Measurements from ENCODE around the gene RYR2.
"Not testable (repeated sequence)": the region's sequence is repeated elsewhere in the genome, so short reads cannot be mapped to it uniquely, and the experiment has no call there.

Gene RYR2

DNA sequence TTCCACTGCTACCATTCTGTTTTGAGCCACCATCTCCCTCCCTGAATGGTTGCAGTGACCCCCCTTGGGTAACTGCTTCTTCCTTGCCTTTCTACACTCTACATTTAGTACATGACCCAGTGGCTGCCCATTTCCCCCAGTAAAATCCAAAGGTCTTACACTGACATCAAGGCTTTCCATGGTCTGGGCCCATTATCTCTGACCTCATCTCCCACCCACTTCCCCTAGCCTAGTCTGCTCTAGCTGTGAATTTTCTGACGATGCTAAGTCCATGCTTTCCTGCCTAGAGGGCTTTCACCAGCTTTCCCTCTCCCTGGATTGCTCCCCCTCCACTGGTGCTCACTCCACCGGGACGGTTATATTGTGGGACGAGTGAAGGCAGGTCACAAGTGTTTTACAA, 219.2 kb downstream of the RYR2 start:
- DNase-seq (ENCODE audit: low read depth) = no peak

DNA sequence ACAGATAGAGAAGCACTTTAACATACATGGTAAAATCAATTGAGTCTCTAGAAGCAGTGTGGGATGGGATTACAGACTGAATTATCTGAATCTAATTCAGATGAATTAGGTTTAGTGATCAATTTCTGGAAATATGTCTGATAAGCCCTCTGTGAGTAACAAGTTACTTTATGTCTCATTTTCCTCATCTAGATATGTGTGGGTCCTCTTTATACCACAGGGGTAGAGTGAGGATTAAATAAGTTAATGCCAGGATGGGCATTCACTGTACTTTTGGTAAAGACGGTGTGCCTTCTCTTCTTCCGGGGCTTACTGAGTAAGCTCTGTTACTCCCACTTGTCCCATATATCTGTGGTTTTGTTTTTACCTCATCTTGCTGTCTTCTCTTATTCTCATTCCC, 225.8 kb downstream of the RYR2 start:
- no peak for DNase-seq (ENCODE audit: low read depth)

DNA sequence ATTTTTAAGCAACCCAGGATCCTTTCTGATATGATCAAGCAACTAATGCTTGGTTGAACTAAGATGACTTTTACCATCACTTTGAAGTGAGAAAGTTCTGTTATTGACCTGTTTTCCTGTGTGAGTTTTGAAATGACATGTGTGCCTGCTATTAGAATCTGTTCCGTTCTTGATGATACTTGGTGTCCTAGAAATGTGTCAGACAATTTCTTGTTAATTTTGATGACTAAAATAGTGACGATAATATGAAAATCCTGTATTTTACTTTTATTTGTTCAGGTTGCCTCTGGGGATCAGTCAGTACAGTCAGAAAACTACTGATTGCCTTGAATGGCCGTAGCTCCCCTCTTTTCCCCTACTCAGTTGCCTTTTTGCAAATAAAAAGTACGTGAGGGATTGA, 228.0 kb downstream of the RYR2 start:
- no peak for DNase-seq (ENCODE audit: low read depth)

DNA sequence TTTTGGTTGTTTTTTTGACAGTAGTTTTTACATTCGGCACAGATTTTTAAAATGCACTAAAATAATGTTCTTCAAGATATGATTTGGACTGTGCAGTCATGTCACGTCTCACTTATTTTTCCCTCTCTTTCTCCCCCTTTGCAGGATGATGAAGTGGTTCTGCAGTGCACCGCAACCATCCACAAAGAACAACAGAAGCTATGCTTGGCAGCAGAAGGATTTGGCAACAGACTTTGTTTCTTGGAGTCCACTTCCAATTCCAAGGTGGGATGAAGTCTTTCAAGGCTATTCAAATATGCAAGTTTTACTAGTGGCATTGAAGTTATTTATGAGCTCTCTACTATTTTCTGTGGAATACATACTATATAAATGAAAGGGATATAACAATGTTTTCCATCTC, 228.4 kb downstream of the RYR2 start:
- no peak for DNase-seq (ENCODE audit: low read depth)

DNA sequence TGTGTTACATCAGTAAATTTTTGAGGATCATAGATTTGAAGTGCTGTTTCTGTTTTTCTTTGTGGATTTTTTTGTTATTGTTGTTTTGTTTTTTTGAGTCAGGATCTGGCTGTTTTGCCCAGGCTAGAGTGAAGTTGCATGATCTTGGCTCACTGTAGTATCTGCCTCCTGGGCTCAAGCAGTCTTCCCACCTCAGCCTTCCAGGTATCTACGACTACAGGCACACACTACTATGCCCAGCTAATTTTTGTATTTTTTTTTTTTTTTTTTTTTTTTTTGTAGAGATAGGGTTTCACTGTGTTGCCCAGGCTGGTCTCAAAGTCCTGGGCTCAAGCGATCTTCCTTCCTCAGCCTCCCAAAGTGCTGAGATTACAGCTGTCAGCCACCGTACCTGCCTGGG, 236.0 kb downstream of the RYR2 start:
- DNase-seq (ENCODE audit: low read depth) = not testable (repeated sequence)

DNA sequence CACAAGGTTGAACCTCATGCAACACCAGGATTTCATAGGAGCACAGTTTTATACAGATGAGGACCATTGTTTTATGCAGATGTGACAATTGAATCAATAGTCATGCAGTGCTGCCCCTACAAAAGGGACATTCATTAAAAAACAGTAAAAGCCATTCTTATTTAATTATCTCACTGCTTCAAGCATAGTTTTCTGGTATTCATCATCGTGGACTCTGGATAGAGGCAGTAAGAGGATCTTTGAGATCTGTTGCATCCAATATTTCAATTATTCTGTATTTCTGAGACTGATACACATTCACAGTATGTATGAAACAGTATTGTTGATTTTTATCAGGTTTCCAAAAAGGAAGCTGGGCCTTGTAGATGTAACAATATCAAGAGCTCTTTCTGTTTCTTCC, 237.6 kb downstream of the RYR2 start:
- no peak for DNase-seq (ENCODE audit: low read depth)

DNA sequence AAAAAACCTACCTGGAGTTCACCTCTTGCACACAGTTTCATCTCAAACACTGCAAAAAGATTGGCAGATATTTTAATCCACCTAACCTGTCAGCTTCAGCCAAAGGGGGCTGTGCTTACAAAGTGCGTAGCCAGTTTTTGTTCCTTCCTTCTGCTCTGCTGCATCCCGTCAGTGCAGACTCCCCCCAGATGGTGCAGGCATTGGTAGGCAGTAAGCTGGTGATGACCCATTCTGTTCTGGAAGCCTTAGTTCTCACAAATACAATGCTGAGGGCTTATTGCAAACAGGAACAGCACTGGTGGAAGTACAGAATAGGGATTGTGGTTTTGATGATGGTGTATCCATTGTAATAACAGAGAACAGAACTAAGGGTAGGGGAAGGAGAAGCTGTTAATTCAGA, 239.5 kb downstream of the RYR2 start:
- no peak for DNase-seq (ENCODE audit: low read depth)

DNA sequence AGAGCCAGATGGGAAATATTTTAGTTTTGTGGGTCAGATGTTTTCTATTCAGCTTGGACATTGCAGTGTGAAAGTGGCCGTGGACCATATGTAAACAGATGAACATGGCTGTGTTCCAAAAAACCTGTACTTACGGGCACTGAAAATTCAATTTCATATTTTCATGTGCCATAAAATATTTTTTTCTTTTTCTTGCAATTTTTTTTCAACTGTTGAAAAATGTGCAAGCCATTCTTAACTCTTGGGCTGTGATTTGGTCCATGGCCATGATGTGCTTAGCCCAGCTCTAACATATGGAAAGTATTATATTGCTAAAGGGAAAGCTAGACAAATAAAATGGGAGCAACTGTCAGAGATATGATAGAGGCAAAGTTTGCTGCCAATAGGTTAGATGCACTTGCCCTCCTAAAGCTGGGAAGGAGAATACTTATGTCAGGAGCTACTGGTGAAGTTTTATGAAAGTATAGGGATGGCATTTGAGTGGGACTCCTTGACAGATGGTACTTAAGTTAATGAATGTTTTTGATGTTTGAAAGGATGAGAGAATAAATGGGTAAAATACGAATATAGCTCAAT, 240.3 kb downstream of the RYR2 start:
- DNase-seq (ENCODE audit: low read depth) = no peak

DNA sequence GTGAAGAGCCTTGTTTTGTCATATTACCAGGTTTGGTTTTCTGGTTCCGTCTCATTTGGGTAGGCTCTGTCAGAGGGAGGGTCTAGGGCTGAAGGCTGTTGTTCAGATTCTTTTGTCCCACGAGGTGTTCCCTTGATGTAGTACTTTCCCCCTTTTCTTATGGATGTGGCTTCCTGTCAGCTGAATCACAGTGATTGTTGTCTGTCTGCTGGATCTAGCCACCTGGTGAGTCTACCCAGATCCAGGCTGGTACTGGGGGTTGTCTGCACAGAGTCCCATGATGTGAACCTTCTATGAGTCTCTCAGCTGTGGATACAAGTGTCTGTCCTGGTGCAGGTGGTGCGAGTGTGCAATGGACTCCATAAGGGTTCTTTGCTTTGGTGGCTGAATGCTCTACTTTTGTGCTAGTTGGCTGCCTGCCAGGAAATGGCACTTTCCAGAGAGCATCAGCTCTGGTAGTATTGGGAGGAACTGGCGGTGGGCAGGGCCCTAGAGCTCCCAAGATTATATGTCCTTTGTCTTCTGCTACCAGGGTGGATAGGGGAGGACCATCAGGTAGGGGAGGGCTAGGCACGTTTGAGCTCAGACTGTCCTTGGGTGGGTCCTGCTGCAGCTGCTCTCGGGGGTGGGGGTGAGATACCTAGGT, 246.0 kb downstream of the RYR2 start:
- DNase-seq (ENCODE audit: low read depth) = no peak

DNA sequence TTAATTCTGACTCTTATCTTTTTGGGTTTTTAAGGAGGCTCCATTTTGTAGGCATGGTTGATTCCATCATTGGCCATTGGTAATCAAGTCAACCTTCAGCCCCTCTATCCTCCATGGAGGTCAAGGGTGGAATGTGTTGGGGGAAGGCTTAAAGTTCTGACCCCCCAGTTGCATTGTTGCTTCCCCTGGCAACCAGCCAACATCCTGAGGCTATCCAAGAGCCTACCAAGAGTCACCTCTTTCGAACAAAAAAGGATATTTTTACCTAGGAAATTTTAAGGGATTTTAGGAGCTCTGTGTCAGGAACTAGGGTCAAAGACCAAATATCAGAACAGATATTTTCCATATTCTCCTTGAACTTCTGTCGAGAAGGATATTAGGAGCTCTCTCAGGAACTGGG, 251.8 kb downstream of the RYR2 start:
- DNase-seq (ENCODE audit: low read depth) = no peak

DNA sequence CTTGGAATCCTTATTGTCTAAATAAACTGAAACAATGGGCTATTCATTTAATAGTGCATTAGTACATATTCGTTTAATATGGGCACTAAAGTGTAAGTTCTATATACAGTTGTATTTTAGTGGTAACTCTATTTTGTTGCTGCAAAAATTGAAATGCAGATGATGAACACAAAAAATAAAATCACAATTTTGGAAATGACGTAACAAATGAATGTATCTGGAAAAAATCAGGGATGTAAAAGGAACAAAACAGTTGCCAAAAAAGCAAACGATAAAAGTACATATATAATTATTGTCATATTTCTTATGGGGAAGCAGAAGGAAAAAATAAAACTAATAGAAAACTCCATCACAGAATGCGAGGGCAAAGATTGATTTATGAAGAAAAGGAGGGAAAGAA, 254.9 kb downstream of the RYR2 start:
- no peak for DNase-seq (ENCODE audit: low read depth)

DNA sequence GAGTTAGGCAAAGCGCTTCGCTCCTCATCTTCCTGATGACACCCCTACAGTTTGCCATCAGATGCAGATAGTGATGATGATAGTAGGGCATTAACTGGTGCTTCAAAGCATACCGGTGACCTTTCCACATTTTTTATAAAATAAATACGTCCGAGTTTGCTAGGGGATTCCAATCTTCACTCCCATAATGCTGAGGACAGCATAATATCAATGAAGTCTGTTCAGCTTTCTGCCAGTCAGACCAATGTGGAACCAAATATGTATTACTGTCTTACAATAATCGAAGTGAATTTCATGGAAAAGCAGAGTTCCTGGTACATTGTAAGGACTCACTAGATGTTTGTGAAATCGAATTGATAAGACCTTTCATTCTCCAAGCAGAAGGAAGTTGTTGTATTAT, 258.7 kb downstream of the RYR2 start:
- DNase-seq (ENCODE audit: low read depth) = no peak

DNA sequence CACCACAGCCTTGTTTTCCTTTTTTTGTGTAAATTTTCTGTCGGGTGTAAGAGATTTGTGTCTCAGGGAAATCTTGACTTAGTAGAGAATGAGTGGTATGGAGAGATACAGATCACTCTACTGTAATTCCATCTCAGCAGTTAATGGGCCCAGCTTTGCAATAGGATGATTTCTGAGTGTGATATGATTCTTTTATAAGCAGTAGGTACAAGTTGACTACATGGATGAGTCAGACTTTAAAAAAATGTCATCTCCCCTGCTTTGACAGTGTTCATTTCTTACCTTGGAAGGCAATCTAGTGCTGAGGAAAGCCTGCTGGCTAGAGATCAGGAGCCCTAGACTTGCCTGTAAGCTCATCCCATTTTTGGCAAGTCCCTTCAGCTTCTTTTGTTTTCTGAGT, 261.9 kb downstream of the RYR2 start:
- no peak for DNase-seq (ENCODE audit: low read depth)

DNA sequence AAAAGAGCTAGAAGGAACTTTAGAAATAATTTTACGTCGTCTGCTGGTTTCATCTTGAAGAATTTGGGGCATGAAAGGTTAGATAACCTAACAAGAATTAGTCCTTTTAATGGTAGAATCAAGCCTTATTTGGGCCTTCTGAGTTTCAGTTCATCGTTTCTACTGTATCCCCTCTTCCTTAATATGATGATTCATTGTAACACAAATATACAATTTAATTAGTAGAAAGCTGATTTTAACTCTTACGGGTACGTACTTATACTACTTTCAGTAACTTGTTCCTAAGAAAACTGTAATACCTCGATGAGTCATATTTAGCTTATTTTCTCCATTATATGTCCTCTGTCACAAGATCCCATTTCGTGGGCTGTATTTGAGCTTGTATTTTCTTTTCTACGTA, 264.7 kb downstream of the RYR2 start:
- DNase-seq (ENCODE audit: low read depth) = no peak

DNA sequence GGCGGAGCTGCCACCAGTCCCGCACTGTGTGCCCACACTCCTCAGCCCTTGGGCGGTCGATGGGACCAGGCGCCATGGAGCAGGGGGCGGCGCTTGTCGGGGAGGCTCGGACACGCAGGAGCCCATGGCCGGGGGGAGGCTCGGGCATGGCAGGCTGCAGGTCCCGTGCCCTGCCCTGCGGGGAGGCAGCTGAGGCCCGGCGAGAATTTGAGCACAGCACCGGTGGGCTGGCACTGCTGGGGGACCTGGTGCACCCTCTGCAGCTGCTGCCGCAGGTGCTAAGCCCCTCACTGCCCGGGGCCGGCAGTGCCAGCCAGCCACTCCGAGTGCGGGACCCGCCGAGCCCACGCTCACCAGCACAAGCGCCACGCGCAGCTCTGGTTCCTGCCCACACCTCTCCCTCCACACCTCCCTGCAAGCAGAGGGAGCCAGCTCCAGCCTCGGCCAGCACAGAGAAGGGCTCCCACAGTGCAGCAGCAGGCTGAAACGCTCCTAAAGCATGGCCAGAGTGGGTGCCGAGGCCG, 267.7 kb downstream of the RYR2 start:
- DNase-seq (ENCODE audit: low read depth) = no peak

DNA sequence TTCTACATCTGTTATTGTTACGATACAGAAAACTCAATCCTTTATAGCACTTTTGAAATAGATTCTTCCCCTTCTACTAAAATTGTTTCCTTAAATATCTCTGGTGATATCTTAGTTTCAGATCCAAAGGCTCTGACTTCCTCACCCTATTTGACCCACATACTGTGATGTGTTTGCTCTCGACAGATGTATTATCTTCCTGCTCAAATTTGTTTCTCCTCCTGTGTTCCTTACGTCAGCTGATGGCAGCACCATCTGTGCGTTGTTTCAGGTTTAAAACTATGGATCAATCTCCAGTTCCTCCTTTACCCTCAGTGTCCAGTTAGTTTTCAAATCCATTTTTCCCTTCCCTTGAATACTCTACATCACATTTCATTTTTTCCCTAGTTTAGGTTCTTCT, 274.4 kb downstream of the RYR2 start:
- DNase-seq (ENCODE audit: low read depth) = no peak

DNA sequence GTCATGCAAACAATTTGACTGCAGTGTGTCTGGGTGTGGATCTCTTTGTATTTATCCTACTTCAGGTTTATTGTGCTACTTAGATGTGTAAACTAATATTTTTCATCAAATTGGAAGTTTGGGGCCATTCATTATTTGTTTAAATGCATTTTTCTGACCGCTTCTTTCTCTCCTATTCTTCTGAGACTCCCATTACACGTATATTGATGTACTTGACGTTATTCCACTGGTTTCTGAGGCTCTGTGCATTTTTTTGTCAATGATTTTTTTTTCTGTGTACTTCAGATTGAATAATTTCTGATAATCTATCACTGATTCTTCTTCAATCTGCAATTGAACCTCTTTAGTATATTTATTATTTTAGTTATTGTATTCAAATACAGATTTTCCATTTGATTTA, 276.8 kb downstream of the RYR2 start:
- DNase-seq (ENCODE audit: low read depth) = no peak

DNA sequence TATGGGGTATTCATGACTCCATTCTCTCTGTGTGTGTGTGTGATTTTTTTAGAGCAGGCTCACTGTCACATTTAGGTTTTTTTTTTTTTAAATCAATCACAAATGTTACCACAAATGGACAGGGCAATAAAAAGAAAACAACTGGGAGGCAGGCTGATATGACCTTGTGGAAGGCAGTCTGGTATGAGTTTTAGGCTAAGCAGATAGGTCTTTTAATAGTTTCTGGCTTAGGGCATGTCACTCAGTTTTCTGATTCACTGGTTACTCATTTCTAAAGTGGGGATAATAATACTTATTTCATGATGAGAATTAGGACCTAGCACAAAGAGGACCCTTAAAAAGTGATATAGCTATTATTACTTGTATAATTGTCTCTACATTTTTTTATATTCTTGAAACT, 278.9 kb downstream of the RYR2 start:
- no peak for DNase-seq (ENCODE audit: low read depth)

DNA sequence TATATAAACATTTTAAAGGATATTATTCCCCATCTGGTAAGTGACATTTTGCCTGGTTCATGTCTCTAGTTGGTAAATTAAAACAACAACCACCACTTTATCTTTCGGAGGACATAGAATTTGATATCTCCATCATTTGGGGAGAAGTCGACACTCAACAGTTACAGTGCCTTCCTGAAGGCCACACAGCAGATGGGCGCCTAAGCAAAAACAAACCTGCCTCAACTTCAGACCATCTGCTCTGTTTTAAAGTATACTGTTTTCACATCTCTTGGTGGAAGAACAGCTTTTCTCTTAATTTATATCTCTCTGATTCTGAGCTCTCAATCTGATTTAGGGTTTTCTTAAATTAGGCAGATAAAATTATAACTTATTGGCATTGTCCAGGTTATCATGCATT, 282.2 kb downstream of the RYR2 start:
- DNase-seq (ENCODE audit: low read depth) = no peak

DNA sequence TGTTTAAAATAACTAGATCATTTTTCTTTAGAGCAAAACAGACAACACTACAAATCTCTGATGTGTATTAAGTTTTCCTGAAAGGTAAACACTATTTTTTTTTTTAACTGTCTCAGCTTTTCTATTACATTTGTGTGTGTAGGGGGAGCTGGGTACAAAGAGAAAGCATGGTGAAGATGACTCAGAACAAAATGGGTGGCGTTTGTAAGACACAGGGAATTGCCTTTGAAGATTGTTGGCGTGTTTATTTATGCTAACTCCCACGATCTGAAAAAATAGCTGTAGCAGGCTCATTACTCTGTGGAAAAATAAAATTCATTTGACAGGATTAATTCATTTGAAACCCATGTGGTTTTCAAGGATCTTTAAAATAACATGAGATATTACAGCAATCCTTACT, 285.1 kb downstream of the RYR2 start:
- DNase-seq (ENCODE audit: low read depth) = no peak

DNA sequence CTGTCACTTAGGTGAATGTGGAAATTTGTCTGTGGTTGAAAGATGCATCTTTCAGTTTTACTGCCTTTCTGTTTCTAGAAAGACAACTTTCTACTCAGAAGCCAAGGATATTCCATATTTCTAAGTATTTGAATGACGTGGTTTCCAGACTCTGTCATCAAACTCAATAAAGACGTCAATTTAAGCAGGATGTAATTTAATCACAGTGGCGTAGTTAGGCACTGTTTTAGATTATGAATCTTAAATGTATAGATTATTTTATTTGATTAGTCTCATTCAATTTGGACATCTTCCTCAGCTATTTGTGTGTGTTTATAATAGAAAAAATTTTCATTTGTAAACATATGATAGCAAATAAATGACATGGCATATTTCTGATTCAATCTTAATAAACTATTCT, 298.9 kb downstream of the RYR2 start:
- no peak for DNase-seq (ENCODE audit: low read depth)

DNA sequence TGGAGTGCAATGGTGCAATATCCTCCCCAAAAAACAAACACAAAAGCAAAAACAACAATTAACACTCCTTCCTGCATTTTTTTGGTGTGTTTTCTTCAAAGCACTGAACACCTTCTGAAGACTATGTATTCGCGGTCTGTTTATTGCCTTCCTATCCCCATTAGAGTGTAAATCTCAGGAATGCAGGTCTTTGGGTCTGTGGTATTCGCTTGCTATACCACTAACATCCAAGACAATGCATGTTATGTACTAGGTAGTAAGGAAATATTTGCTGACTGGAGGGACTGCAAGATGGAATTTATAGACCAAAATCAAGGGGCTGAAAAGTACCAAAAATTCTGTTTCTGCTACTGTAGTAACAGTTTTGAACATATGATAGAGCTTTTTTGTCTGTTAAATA, 299.4 kb downstream of the RYR2 start:
- DNase-seq (ENCODE audit: low read depth) = no peak

DNA sequence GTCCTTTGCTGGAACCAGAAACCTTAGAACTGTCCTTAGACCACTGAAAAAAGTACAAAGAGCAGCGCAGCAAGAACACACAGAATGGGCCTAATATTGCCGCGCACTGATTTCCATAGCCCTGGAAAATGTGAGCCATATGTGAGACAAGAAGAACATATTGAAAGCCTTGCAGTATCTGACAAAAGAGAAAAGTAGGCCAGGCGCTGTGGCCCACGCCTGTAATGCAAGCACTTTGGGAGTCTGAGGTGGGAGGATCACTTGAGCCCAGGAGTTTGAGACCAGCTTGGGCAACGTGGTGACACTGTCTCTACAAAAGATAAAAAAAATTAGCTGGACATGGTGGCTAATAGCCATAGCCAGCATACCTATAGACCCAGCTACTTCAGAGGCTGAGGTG, 300.7 kb downstream of the RYR2 start:
- no peak for DNase-seq (ENCODE audit: low read depth)

DNA sequence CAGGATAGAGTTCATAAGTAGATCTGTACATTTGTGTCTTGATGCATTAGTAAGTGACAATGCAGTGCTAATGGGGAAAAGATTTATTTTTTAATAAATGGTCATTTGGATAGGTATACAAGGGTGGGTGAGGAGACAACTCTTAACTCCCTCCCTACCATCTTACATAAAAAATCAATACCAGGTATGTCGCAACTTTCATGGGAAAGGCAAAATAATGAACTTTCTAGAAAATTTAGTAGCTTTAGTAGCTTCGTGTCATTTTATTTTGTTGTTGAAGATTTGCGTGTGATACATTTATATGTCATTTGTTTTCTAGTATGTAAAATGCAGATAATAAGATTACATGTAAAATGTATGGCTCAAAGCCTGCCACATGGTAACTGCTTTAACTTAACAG, 310.8 kb downstream of the RYR2 start:
- DNase-seq (ENCODE audit: low read depth) = no peak

Data from stimulated activated CD4-positive, alpha-beta T cell treated with anti-CD3 and anti-CD28 coated beads, Interleukin-2, amount 100 ng/mL, for 4 hours (primary cell).